Left renal cortex interstitium (tissue), 4 donors: ENCODE data around the gene RGS12. TPM values are rescaled to one million over a fixed set of nuclear protein-coding genes. Genes with fewer than 3 reads are reported as not detected.

Source experiments
- DNase-seq, 4 donors: peaks; one replicate each; pipeline ENCODE4 v3.0.0-alpha.2; 2013; ENCODE audit warnings: low read depth in 4 of 4, low spot score in 2 of 4, missing footprints in 1 of 4
- polyA plus RNA-seq, 4 donors: library from polyadenylated mRNA; unstranded; fragments of 120-200 nt; gene quantifications; one replicate each; pipeline ENCODE4 v1.2.1, GENCODE V29; 2013; ENCODE audit not compliant: insufficient read length in 4 of 4

Gene RGS12
- polyA plus RNA-seq, 4 donors = 31.4 to 64.4 (median 50.5) TPM

- DNase-seq = no peak
Measured at GRCh38 chr4:3307891-3308575, 15.2 kb downstream of the RGS12 start.

GRCh38 chr4:3308691-3309090, 15.9 kb downstream of the RGS12 start:
- no peak for DNase-seq

- no peak for DNase-seq
Measured at GRCh38 chr4:3310301-3311094, 17.7 kb downstream of the RGS12 start.

- DNase-seq = no peak
Measured at GRCh38 chr4:3311095-3311372, 18.2 kb downstream of the RGS12 start.

GRCh38 chr4:3311489-3312171, 18.8 kb downstream of the RGS12 start:
- no peak for DNase-seq

GRCh38 chr4:3312362-3312761, 19.5 kb downstream of the RGS12 start:
- DNase-seq = no peak

DNA sequence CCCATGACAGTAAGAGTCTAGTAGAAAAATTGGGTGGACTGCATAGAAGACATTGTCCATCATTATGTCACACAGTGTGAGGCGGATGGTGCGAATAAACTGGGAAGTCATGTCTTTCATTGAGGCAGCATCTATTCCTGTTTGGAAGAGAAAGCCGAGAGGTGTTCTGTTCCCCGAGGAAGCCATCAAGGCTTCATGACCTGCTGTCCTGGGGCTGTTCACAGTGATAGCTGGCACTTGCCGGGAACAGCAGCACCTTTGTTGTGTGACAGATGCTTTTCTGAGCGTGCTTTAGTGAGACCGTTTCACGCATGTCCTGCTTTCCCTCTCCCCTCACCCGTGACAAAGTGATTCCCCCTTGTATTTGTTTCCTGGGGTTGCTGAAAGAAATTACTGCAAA, 20.3 kb downstream of the RGS12 start:
- no peak for DNase-seq

DNA sequence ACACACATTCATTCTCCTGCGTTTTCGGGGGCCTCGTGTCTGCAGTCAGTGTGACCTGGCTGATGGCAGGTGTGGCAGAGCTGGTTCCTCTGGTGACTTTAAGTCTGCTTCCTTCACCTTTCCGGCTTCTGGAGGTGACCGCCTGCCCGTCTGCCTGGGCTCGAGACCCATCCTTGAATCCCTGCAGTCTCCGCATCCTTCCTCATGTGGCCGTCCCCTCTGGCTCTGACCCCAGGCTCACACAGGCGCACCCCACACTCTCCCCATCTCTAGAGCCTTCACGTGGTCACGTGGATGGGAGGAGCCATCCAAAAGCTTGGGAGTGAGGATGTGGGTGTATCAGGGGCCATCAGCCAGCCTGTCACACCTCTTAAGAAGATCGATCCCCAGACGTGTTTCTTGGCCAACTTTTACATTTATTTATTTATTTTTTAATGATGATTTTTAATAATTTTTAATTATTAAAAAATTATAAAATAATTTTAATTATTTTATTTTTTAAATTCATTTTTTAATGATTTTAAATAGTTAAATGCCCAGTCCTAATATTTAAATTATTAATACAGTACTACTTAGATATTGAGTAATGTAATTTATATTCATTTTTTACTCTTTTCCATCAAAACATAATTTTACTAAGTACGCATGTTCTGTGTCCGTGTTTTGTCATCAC, 20.9 kb downstream of the RGS12 start:
- DNase-seq = no peak

- DNase-seq = no peak
Measured at GRCh38 chr4:3314706-3315260, 22.0 kb downstream of the RGS12 start.

DNA sequence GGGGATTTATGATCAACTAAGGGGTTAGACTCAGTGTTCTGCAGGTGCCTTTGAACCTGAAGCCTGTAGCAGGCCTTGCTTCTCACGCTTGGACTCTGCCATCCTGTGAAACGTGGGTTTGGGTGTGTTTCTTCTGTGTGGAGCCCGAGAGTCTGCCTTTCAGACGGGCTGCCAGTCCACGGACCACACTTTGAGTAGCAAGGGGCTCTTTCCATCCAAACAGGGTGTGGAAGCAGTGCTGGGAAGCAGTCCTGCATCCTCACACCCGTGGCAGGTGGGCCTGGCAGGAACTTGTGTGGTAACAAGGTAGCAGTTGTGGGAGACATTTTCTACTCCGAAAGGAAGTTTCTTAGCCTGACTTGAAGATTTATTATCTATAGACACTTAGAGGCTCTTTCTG, 22.7 kb downstream of the RGS12 start:
- DNase-seq = no peak

DNA sequence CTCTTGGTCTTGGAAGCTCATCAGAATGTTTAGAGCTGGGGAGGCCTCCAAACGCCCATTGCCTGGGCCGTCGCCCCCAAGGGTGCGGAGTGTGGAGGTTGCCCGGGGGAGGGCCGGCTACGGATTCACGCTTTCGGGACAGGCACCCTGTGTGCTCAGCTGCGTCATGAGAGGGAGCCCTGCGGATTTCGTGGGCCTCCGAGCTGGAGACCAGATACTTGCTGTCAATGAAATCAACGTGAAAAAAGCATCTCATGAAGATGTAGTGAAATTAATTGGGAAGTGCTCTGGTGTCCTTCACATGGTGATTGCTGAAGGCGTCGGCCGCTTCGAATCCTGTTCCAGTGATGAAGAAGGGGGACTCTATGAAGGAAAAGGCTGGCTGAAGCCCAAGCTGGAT, 23.3 kb downstream of the RGS12 start:
- DNase-seq = no peak

DNA sequence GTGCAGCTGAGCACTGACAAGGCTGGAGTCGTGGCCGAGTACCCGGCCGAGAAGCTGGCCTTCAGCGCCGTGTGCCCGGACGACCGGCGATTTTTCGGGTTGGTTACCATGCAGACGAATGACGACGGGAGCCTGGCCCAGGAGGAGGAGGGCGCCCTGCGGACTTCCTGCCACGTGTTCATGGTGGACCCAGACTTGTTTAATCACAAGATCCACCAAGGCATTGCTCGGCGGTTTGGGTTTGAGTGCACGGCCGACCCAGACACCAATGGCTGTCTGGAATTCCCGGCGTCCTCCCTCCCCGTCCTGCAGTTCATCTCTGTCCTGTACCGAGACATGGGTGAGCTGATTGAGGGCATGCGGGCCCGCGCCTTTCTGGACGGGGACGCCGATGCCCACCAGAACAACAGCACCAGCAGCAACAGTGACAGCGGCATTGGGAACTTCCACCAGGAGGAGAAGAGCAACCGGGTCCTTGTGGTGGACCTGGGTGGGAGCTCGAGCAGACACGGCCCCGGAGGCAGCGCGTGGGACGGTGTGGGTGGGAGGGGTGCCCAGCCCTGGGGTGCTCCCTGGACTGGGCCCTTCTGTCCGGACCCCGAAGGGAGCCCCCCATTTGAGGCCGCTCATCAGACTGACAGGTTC, 24.3 kb downstream of the RGS12 start:
- DNase-seq = no peak

GRCh38 chr4:3317656-3318211, 24.9 kb downstream of the RGS12 start:
- DNase-seq = no peak

DNA sequence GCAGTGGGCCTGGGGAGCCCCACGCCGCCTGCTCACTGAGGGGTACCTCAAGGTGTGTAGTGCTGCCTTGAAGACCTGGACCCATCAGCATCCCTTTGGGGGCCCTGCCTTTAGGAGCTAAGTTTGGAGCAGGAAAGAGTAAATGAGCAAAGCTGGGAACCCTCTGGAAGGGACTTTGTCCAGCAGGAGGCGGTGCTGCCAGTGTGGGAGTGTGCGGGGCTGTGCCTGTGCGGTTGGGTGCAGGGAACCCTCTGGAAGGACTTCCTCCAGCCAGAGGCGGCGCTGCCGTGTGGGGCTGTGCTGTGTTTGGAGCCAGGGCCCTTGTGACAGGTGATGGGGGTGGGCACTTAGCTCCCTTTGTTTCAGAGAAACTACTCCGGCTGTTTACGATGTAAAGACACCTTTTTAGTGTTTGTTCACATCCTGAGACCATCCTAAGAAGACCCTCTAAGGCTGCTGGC, 25.8 kb downstream of the RGS12 start:
- no peak for DNase-seq

DNA sequence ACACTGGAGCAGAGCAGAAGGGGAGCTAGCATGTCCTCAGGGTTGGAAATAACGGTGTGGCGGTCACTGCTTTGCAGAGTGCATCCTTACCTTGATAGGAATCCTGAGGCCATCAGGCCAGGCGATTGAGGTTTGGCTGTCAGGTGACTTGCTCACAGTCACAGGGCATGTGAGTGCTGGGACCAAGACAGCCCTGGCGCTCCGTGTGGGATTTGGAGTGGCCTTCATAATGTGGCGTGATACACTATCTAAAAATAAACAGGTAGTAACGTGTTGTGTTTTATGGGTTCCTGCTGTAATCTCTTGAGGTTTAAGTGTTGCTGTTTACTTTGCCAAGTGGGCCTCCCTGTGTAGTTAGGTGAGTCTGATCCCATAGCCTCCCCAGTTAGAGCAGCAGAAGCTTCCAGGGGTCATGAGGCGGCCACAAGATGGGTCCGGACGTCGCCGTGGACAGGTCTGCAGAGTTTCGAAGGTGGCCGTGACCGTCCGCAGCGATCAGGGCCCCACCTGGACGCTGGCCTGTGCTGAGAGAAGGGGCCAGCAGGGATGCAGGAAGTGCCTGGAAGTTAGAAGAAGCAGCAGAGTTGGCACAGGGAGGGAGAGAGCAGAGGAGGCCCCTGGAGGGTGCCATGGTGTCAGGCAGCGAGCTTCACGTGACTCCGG, 27.7 kb downstream of the RGS12 start:
- no peak for DNase-seq

DNA sequence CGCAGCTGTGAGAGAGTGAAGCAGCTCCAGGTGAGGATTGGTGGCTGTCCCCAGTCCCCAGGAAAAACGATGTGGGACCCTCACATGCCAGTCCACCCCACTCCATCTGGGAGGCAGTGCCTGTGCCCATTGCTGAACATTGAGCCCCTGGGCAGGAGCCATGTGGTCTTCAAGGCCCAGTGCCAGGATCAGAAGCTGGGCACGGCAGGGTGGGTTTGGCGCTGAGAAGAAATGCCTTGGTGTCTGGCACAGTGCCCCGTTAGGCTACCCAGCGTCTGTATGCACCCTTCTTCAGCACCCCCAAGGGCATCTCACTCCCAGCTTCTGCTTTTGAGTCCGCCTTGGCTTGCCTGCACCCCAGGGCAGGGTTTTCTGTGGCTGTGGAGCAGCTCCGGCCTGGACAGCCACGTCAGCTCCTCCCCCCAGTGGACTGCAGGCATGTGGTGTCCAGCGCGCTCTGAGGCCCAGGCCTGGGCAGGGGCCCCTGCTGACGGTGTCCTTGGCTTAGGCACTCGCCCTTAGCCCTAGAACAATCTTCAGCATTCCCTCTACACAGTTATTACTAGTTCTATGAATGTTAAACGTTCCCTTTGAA, 28.6 kb downstream of the RGS12 start:
- no peak for DNase-seq

DNA sequence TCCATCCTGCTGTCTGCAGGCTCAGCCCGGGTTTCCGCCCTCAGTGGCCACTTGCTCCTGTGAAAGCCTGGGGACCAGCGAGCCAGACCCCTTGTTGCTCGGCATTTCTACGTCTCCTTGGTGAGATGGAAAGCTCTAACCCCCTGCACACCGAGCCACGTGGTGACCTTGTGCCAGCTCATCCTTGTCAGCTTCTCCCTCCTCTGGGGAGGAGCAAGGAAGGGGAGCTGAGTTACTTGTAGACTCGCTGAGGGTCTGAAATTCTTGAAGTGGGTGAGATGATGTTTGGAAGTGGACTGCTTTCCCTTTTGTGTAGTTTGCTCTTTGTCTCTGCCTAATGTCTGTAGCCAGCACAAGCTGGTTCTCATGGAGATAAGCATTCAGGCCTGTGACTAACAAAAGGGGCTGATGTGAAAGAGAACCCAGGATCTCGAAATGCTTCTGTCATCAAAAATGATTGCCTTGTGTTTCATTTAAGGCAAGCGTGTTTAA, 29.3 kb downstream of the RGS12 start:
- DNase-seq = no peak

- no peak for DNase-seq
Measured at GRCh38 chr4:3323071-3323481, 30.3 kb downstream of the RGS12 start.
